Mesothelial cell of epicardium (in vitro differentiated cells): ENCODE data around the gene TMSB10. TPM values are rescaled to one million over a fixed set of nuclear protein-coding genes. Genes with fewer than 3 reads are reported as not detected.

ENCODE experiments used
- DNase-seq, 2 experiments: peaks; one replicate each; pipeline ENCODE4 v3.0.0; 2021; ENCODE audit warnings: low spot score in 2 of 2; ENCODE audit not compliant: unreplicated experiment in 2 of 2
- H3K27ac Mint-ChIP-seq: 2 replicates; pipeline ENCODE4 v1.8.0; 2021; ENCODE audit warnings: mixed read lengths
- H3K27me3 Mint-ChIP-seq: 2 replicates; pipeline ENCODE4 v1.8.0; 2021; ENCODE audit warnings: low read depth, mixed read lengths
- H3K36me3 Mint-ChIP-seq: 2 replicates; pipeline ENCODE4 v1.8.0; 2021; ENCODE audit warnings: mixed read lengths
- H3K4me1 Mint-ChIP-seq: 2 replicates; pipeline ENCODE4 v1.8.0; 2021; ENCODE audit warnings: mixed read lengths
- H3K4me3 Mint-ChIP-seq: 2 replicates; pipeline ENCODE4 v1.8.0; 2021; ENCODE audit warnings: mild to moderate bottlenecking, moderate library complexity, mixed read lengths
- H3K9me3 Mint-ChIP-seq: 2 replicates; pipeline ENCODE4 v1.8.0; 2021; ENCODE audit warnings: mixed read lengths
- CTCF ChIP-seq: fragments of 200-600 bp; sonication (generic); IDR thresholded peaks from one replicate; pipeline ENCODE4 v1.5.0; 2021; ENCODE audit warnings: antibody characterized with exemption; ENCODE audit not compliant: unreplicated experiment
- total RNA-seq: library from RNA; stranded (reverse); gene quantifications from 3 replicates; pipeline ENCODE4 v1.2.1, GENCODE V29; 2021

TMSB10 gene
- total RNA-seq, 1 donor from 2014 or later, result 1,289 TPM

GRCh38 chr2:84886791-84887190 is 18.7 kb upstream of the TMSB10 start:
- Mint-ChIP-seq H3K36me3 (no peaks in the 10 kb centered on the region), H3K4me1 (peaks cover 14% of the 10 kb centered on the region), H3K27me3 (peaks cover 40% of the 10 kb centered on the region), H3K9me3 (no peaks in the 10 kb centered on the region), H3K27ac (no peak overlapping the region), H3K4me3 (no peak overlapping the region)
- TF ChIP-seq CTCF, result no peak
- DNase-seq, result no peak

GRCh38 chr2:84888401-84889276 is 16.8 kb upstream of the TMSB10 start:
- Mint-ChIP-seq H3K27ac (peak overlapping the region; percentile 81), H3K9me3 (no peaks in the 10 kb centered on the region)
- no peak for DNase-seq

GRCh38 chr2:84889332-84889731 is 16.1 kb upstream of the TMSB10 start:
- no peak for DNase-seq
- H3K27me3 Mint-ChIP-seq, result peaks cover 15% of the 10 kb centered on the region
- no peak overlapping the region for H3K27ac Mint-ChIP-seq
- no peak overlapping the region for H3K4me3 Mint-ChIP-seq
- no peaks in the 10 kb centered on the region for H3K9me3 Mint-ChIP-seq
- H3K4me1 Mint-ChIP-seq, result peaks cover 8% of the 10 kb centered on the region
- TF ChIP-seq CTCF, result no peak
- no peaks in the 10 kb centered on the region for H3K36me3 Mint-ChIP-seq

More at GRCh38 chr2:84888401-84889276, 16.8 kb upstream of the TMSB10 start:
- Mint-ChIP-seq H3K4me3 (no peak overlapping the region), H3K27me3 (peaks cover 22% of the 10 kb centered on the region), H3K4me1 (peaks cover 8% of the 10 kb centered on the region), H3K36me3 (no peaks in the 10 kb centered on the region)
- TF ChIP-seq CTCF, result no peak

- Mint-ChIP-seq H3K4me1 (peaks cover 13% of the 10 kb centered on the region), H3K27ac (no peak overlapping the region), H3K4me3 (no peak overlapping the region), H3K27me3 (peaks cover 5% of the 10 kb centered on the region), H3K36me3 (no peaks in the 10 kb centered on the region), H3K9me3 (no peaks in the 10 kb centered on the region)
- TF ChIP-seq CTCF, result no peak
- DNase-seq, result no peak
These were observed 14.0 kb upstream of the TMSB10 start for GRCh38 chr2:84891355-84892010.

- no peak for DNase-seq
- no peak overlapping the region for H3K27ac Mint-ChIP-seq
- no peak overlapping the region for H3K4me3 Mint-ChIP-seq
- H3K27me3 Mint-ChIP-seq, result no peaks in the 10 kb centered on the region
- H3K36me3 Mint-ChIP-seq, result no peaks in the 10 kb centered on the region
- H3K4me1 Mint-ChIP-seq, result peaks cover 18% of the 10 kb centered on the region
- no peak for TF ChIP-seq CTCF
- H3K9me3 Mint-ChIP-seq, result peaks cover 4% of the 10 kb centered on the region
These were observed 11.3 kb upstream of the TMSB10 start for GRCh38 chr2:84894131-84894586.
